HCT116 (cell line): Measurements from ENCODE around the gene ATP5F1D. TPM values are rescaled to one million over a fixed set of nuclear protein-coding genes. Genes with fewer than 3 reads are reported as not detected.
A peak's percentile ranks its signal among the peaks of the same experiment; 100 is the strongest.

Source experiments
- ATAC-seq: fragments of 200-7000 bp; cut with Tn5 transposase; 2 replicates; pipeline ENCODE4 v1.9.1; 2020; ENCODE audit warnings: mild to moderate bottlenecking, moderate library complexity
- BruUV-seq: library from RNA; stranded (reverse); fragments of 400-500 nt; replicated peaks from 2 replicates; lab custom pipeline; 2021; lab: Mats Ljungman, UMichigan
- CTCF ChIA-PET: fragments of 300-600 bp; sonication (Branson Sonifier 250); formaldehyde crosslinking; loops from one replicate; lab custom pipeline; 2021; ENCODE audit warnings: antibody characterized with exemption; lab: Charles Lee
- POLR2A ChIA-PET: fragments of 300-600, 350-600 bp; sonication (Branson Sonifier 250); formaldehyde crosslinking; loops from one replicate; lab custom pipeline; 2021; ENCODE audit warnings: antibody characterized with exemption; lab: Charles Lee
- RAD21 ChIA-PET, 2 experiments: fragments of 300-600 bp; sonication (Branson Sonifier 250); formaldehyde crosslinking; loops; one replicate each; lab custom pipeline; 2023; ENCODE audit warnings: low total read pairs in 2 of 2; ENCODE audit not compliant: uncharacterized antibody in 2 of 2, unreplicated experiment in 2 of 2, low non-redundant PET in 1 of 2; lab: Charles Lee
- DNase-seq: peaks from one replicate; pipeline ENCODE4 v3.0.0-alpha.2; 2010; ENCODE audit warnings: low read depth, low spot score
- H2AFZ ChIP-seq: fragments of 200-600 bp; shearing (Covaris generic), sonication (generic); 2 replicates; pipeline ENCODE4 v1.6.1; 2017; ENCODE audit warnings: low read depth, mixed run types, mixed read lengths, antibody characterized with exemption, low read length; ENCODE audit not compliant: poor library complexity, severe bottlenecking
- H3K27ac ChIP-seq: 2 replicates; pipeline ENCODE4 v1.5.1; 2012; ENCODE audit warnings: low read depth, low read length
- H3K27me3 ChIP-seq: fragments of 200-600 bp; sonication (generic); 2 replicates; pipeline ENCODE4 v1.6.1; 2016; ENCODE audit warnings: mixed run types, low read length, mixed read lengths; ENCODE audit not compliant: insufficient read depth
- H3K36me3 ChIP-seq, 2 experiments: fragments of 200-500 bp in 1 of 2; fragments of 200-600 bp in 1 of 2; sonication (Bioruptor generic) in 1 of 2; sonication (generic) in 1 of 2; 2 replicates each; pipeline versions ENCODE4 v1.5.1 to v1.6.1; 2014 to 2016; ENCODE audit warnings: low read length in 2 of 2, inconsistent platforms in 1 of 2, mixed read lengths in 1 of 2, mixed run types in 1 of 2; ENCODE audit not compliant: insufficient read depth in 2 of 2, control insufficient read depth in 1 of 2
- H3K4me1 ChIP-seq, 2 experiments: fragments of 200-600 bp in 1 of 2; sonication (generic) in 1 of 2; 2 replicates each; pipeline versions ENCODE4 v1.5.1 to v1.6.1; 2012 to 2017; ENCODE audit warnings: low read length in 2 of 2, inconsistent platforms in 1 of 2, mild to moderate bottlenecking in 1 of 2, mixed read lengths in 1 of 2, mixed run types in 1 of 2, moderate library complexity in 1 of 2; ENCODE audit not compliant: insufficient read depth in 2 of 2, control insufficient read depth in 1 of 2
- H3K4me2 ChIP-seq: fragments of 200-600 bp; sonication (generic); 2 replicates; pipeline ENCODE4 v1.6.1; 2017; ENCODE audit warnings: mixed run types, low read length, mixed read lengths
- H3K4me3 ChIP-seq, 2 experiments: fragments of 200-600 bp in 1 of 2; sonication (generic) in 1 of 2; replicated peaks in 1 of 2; 2 replicates each; pipeline ENCODE4 v1.5.1; 2011 to 2016; ENCODE audit warnings: low read length in 2 of 2, control low read depth in 1 of 2, low read depth in 1 of 2, mild to moderate bottlenecking in 1 of 2, mixed read lengths in 1 of 2, mixed run types in 1 of 2
- H3K79me2 ChIP-seq: fragments of 200-600 bp; sonication (generic); 2 replicates; pipeline ENCODE4 v1.6.1; 2017; ENCODE audit warnings: mild to moderate bottlenecking, mixed run types, low read length, moderate library complexity, mixed read lengths; ENCODE audit not compliant: insufficient read depth
- H3K9ac ChIP-seq: fragments of 200-600 bp; sonication (generic); 2 replicates; pipeline ENCODE4 v1.6.1; 2016; ENCODE audit warnings: low read length, mixed read lengths
- H3K9me2 ChIP-seq: fragments of 200-600 bp; sonication (generic), shearing (Covaris generic); 2 replicates; pipeline ENCODE4 v1.6.1; 2017; ENCODE audit warnings: mixed run types, mild to moderate bottlenecking, moderate library complexity; ENCODE audit not compliant: insufficient read depth
- H3K9me3 ChIP-seq, 2 experiments: fragments of 200-500 bp in 1 of 2; fragments of 200-600 bp in 1 of 2; sonication (Bioruptor generic) in 1 of 2; sonication (generic) in 1 of 2; 2 replicates each; pipeline ENCODE4 v1.6.1; 2014 to 2017; ENCODE audit warnings: low read length in 2 of 2, mixed read lengths in 2 of 2, inconsistent platforms in 1 of 2, low read depth in 1 of 2, mild to moderate bottlenecking in 1 of 2, mixed run types in 1 of 2, moderate library complexity in 1 of 2; ENCODE audit not compliant: control insufficient read depth in 1 of 2, insufficient read depth in 1 of 2
- H4K20me1 ChIP-seq: fragments of 200-600 bp; sonication (generic), shearing (Covaris generic); 2 replicates; pipeline ENCODE4 v1.6.1; 2017; ENCODE audit warnings: mixed run types, mild to moderate bottlenecking, moderate library complexity; ENCODE audit not compliant: insufficient read depth
- CBX3 ChIP-seq: IDR thresholded peaks from 2 replicates; pipeline ENCODE4 v1.6.1; 2012; ENCODE audit warnings: low read depth
- CEBPB ChIP-seq: IDR thresholded peaks from 2 replicates; pipeline ENCODE4 v1.6.1; 2012; ENCODE audit warnings: low read depth
- EZH2phosphoT487 ChIP-seq: fragments of 200-600 bp; IDR thresholded peaks from 2 replicates; pipeline ENCODE4 v1.6.1; 2018; ENCODE audit warnings: antibody characterized with exemption, borderline replicate concordance
- FOSL1 ChIP-seq: IDR thresholded peaks from 2 replicates; pipeline ENCODE4 v1.6.1; 2012; ENCODE audit warnings: low read depth
- POLR2A ChIP-seq: IDR thresholded peaks from 2 replicates; pipeline ENCODE4 v1.7.0; 2011; ENCODE audit warnings: borderline replicate concordance; ENCODE audit not compliant: insufficient read depth, insufficient read length; ENCODE audit errors: extremely low read depth
- SP1 ChIP-seq: IDR thresholded peaks from 2 replicates; pipeline ENCODE4 v1.6.1; 2012; ENCODE audit warnings: low read depth
- TCF7L2 ChIP-seq: IDR thresholded peaks from 2 replicates; pipeline ENCODE4 v1.7.0; 2011; ENCODE audit warnings: borderline replicate concordance, inconsistent platforms; ENCODE audit not compliant: insufficient read depth, insufficient read length; ENCODE audit errors: extremely low read depth
- YY1 ChIP-seq: IDR thresholded peaks from 2 replicates; pipeline ENCODE4 v1.6.1; 2011; ENCODE audit warnings: low read length, low read depth, moderate library complexity, mild to moderate bottlenecking; ENCODE audit not compliant: insufficient replicate concordance; ENCODE audit errors: extremely low read depth
- ZFX ChIP-seq: fragments of 450-650 bp; IDR thresholded peaks from 2 replicates; pipeline ENCODE4 v1.6.1; 2017
- ZNF274 ChIP-seq: fragments of 200-500 bp; sonication (Bioruptor generic); IDR thresholded peaks from 2 replicates; pipeline ENCODE4 v1.6.1; 2014; ENCODE audit warnings: mild to moderate bottlenecking, low read depth, low read length, inconsistent platforms
- intact Hi-C: fragments of 100-400 bp; cut with micrococcal nuclease; formaldehyde crosslinking; loops from 2 replicates; pipeline ENCODE4 v1.10.0; 2022
- total RNA-seq: library from RNA; stranded (reverse); gene quantifications from one replicate; pipeline ENCODE4 v1.2.1, GENCODE V29; 2021; ENCODE audit not compliant: unreplicated experiment
- TF ChIP-seq, protein P1 (sequence below): IDR thresholded peaks from 2 replicates; pipeline ENCODE4 v1.6.1; 2012; ENCODE audit warnings: low read depth
- TF ChIP-seq, protein P2 (sequence below): IDR thresholded peaks from 2 replicates; pipeline ENCODE4 v1.6.1; 2012
- TF ChIP-seq, protein P3 (sequence below): IDR thresholded peaks from 2 replicates; pipeline ENCODE4 v1.6.1; 2011; ENCODE audit warnings: mild to moderate bottlenecking, low read length, moderate library complexity; ENCODE audit not compliant: insufficient replicate concordance; ENCODE audit errors: extremely low read depth

ATP5F1D gene
- total RNA-seq, 1 experiment from 2014 or later: 428 TPM

DNA sequence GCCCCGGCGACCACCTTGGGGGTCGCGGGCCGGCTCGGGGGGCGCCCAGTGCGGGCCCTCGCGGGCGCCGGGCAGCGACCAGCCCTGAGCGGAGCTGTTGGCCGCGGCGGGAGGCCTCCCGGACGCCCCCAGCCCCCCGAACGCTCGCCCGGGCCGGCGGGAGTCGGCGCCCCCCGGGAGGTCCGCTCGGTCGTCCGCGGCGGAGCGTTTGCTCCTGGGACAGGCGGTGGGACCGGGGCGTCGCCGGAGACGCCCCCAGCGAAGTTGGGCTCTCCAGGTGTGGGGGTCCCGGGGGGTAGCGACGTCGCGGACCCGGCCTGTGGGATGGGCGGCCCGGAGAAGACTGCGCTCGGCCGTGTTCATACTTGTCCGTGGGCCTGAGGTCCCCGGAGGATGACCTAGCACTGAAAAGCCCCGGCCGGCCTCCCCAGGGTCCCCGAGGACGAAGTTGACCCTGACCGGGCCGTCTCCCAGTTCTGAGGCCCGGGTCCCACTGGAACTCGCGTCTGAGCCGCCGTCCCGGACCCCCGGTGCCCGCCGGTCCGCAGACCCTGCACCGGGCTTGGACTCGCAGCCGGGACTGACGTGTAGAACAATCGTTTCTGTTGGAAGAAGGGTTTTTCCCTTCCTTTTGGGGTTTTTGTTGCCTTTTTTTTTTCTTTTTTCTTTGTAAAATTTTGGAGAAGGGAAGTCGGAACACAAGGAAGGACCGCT, 35.2 kb upstream of the ATP5F1D start:
- ChIA-PET POLR2A (no interaction called here), RAD21 (no interaction called here), CTCF (no interaction called here)
- H3K9me2 ChIP-seq: no peaks in the 10 kb centered on the region
- H3K4me1 ChIP-seq: peaks cover 38 to 54% of the 10 kb centered on the region in 2 experiments
- no peaks in the 10 kb centered on the region for H3K9me3 ChIP-seq
- H3K9ac ChIP-seq: peak overlapping the region; percentile 85
- H3K4me3 ChIP-seq: peak overlapping the region; percentile 82
- no peak for ATAC-seq
- peak overlapping the region; percentile 89 for H3K4me2 ChIP-seq
- peak overlapping the region; percentile 94 for H3K27ac ChIP-seq
- H2AFZ ChIP-seq: no peak overlapping the region
- H4K20me1 ChIP-seq: no peaks in the 10 kb centered on the region
- TF ChIP-seq POLR2A (no peak), ZFX (peak; percentile 65)
- TF ChIP-seq, all 23 proteins: peak for 1
- intact Hi-C loops: no loop called here
- Histone ChIP-seq H3K27me3 (no peaks in the 10 kb centered on the region), H3K79me2 (peaks cover 52% of the 10 kb centered on the region), H3K36me3 (peaks cover 0 to 16% of the 10 kb centered on the region in 2 experiments; a peak in 2 of 4 replicates)
- BruUV-seq: no TSS peak
- DNase-seq: no peak

DNA sequence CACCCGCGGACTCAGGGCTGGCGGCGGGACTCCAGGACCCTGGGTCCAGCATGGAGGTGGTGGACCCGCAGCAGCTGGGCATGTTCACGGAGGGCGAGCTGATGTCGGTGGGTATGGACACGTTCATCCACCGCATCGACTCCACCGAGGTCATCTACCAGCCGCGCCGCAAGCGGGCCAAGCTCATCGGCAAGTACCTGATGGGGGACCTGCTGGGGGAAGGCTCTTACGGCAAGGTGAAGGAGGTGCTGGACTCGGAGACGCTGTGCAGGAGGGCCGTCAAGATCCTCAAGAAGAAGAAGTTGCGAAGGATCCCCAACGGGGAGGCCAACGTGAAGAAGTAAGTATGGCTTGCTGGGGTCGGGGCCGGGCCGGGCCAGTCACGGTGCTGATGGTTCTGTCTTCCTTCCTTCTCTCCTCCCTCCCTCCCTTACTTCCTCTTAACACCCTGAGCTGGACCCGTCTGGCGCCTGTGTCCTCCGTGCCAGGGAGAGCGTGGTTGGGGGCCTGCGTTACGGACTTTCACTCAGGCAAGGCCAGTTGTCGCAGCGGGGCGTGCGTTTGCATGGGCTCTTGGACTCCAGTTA, 34.6 kb upstream of the ATP5F1D start:
- CTCF ChIA-PET: no interaction called here
- peaks cover 0 to 22% of the 10 kb centered on the region in 2 experiments; a peak in 3 of 4 replicates for H3K36me3 ChIP-seq
- H3K9ac ChIP-seq: peak overlapping the region; percentile 85
- H3K27ac ChIP-seq: peak overlapping the region; percentile 94
- ATAC-seq: no peak
- H3K27me3 ChIP-seq: no peaks in the 10 kb centered on the region
- no peaks in the 10 kb centered on the region for H3K9me3 ChIP-seq
- peaks cover 38 to 54% of the 10 kb centered on the region in 2 experiments for H3K4me1 ChIP-seq
- RAD21 ChIA-PET: no interaction called here
- peaks cover 59% of the 10 kb centered on the region for H3K79me2 ChIP-seq
- H3K9me2 ChIP-seq: no peaks in the 10 kb centered on the region
- no peak overlapping the region for H2AFZ ChIP-seq
- peak overlapping the region; percentile 89 for H3K4me2 ChIP-seq
- H4K20me1 ChIP-seq: no peaks in the 10 kb centered on the region
- no peak for DNase-seq
- BruUV-seq: TSS peak; percentile 66
- intact Hi-C loops: no loop called here
- POLR2A ChIA-PET: no interaction called here
- peak overlapping the region; percentile 82 for H3K4me3 ChIP-seq
- TF ChIP-seq SP1 (no peak), YY1 (no peak), ZNF274 (no peak), FOSL1 (no peak), EZH2phosphoT487 (no peak), TCF7L2 (no peak), CBX3 (no peak), CEBPB (no peak)
- TF ChIP-seq, protein P1, sequence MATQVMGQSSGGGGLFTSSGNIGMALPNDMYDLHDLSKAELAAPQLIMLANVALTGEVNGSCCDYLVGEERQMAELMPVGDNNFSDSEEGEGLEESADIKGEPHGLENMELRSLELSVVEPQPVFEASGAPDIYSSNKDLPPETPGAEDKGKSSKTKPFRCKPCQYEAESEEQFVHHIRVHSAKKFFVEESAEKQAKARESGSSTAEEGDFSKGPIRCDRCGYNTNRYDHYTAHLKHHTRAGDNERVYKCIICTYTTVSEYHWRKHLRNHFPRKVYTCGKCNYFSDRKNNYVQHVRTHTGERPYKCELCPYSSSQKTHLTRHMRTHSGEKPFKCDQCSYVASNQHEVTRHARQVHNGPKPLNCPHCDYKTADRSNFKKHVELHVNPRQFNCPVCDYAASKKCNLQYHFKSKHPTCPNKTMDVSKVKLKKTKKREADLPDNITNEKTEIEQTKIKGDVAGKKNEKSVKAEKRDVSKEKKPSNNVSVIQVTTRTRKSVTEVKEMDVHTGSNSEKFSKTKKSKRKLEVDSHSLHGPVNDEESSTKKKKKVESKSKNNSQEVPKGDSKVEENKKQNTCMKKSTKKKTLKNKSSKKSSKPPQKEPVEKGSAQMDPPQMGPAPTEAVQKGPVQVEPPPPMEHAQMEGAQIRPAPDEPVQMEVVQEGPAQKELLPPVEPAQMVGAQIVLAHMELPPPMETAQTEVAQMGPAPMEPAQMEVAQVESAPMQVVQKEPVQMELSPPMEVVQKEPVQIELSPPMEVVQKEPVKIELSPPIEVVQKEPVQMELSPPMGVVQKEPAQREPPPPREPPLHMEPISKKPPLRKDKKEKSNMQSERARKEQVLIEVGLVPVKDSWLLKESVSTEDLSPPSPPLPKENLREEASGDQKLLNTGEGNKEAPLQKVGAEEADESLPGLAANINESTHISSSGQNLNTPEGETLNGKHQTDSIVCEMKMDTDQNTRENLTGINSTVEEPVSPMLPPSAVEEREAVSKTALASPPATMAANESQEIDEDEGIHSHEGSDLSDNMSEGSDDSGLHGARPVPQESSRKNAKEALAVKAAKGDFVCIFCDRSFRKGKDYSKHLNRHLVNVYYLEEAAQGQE: no peak
- TF ChIP-seq, protein P2, sequence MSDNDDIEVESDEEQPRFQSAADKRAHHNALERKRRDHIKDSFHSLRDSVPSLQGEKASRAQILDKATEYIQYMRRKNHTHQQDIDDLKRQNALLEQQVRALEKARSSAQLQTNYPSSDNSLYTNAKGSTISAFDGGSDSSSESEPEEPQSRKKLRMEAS: no peak
- TF ChIP-seq, protein P3, sequence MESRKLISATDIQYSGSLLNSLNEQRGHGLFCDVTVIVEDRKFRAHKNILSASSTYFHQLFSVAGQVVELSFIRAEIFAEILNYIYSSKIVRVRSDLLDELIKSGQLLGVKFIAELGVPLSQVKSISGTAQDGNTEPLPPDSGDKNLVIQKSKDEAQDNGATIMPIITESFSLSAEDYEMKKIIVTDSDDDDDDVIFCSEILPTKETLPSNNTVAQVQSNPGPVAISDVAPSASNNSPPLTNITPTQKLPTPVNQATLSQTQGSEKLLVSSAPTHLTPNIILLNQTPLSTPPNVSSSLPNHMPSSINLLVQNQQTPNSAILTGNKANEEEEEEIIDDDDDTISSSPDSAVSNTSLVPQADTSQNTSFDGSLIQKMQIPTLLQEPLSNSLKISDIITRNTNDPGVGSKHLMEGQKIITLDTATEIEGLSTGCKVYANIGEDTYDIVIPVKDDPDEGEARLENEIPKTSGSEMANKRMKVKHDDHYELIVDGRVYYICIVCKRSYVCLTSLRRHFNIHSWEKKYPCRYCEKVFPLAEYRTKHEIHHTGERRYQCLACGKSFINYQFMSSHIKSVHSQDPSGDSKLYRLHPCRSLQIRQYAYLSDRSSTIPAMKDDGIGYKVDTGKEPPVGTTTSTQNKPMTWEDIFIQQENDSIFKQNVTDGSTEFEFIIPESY: no peak
